ENCODE results near the gene CHRDL1.
"Not testable (repeated sequence)": the region's sequence is repeated elsewhere in the genome, so short reads cannot be mapped to it uniquely, and the experiment has no call there.

Gene CHRDL1

DNA sequence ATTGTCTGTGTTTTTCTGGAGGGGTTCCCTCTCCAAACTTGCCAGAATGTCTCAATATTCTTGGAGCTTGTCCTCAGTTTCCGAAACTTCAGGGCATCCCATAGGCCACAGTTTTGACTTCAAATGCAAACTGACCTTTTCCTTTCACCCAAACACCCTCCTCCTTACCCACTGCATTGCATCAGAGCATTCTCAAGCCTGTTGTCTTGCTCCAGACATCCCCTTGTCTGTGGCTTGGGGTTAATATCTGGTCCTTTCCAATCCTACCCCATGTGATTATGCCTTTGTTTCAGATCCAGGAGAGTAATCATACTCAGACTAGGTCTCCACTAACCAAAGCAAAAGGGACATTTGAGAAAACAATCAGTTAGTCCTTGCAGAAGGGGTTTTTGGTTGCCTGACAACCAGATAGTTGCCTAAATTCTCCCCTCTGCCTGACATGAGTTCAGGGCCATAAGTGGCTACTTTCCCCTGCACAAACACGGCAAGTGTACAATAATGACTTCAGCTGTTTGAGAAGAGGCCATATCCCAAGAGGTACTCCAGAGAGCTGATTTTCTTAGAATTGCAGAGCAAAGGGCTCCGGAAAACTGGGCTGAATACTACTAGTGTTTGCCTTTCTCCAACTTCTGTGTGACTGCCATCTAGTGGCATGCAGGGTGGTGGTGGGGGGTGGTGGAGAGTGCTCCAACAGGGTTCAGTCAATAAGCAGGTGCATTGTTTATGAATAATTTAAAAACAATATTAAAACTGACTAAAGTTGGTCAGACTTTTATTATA, 130.2 kb downstream of the CHRDL1 start:
- peak; percentile 12 for DNase-seq (ENCODE audit: low spot score)

- no peak for DNase-seq (ENCODE audit: low spot score)
These were observed 138.5 kb downstream of the CHRDL1 start for GRCh38 chrX:110657073-110657472.

DNA sequence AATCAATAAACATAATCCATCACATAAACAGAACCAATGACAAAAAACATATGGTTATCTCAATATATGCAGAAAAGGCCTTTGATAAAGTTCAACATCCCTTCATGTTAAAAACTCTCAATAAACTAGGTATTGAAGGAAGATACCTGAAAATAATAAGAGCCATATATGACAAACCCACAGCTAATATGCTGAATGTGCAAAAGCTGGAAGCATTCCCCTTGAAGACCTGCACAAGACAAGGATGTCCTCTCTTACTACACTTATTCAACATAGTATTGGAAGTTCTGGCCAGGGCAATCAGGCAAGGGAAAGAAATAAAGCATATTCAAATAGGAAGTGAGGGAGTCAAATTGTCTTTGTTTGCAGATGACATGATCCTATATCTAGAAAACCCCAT, 141.3 kb downstream of the CHRDL1 start:
- not testable (repeated sequence) for DNase-seq (ENCODE audit: low spot score)

- no peak for DNase-seq (ENCODE audit: low spot score)
These were observed 149.2 kb downstream of the CHRDL1 start for GRCh38 chrX:110646386-110646785.
